NCI-H2107 treated with DMSO at 0.1 percent for 48 hours (cell line): ENCODE data around the gene MFSD12.

ENCODE experiments used
- DNase-seq: peaks from one replicate; lab custom pipeline; 2025; ENCODE audit not compliant: unreplicated experiment; lab: John Stamatoyannopoulos, UW

MFSD12 gene

GRCh38 chr19:3563709-3564524 lies 6.5 kb upstream of the MFSD12 start:
- DNase-seq, result no peak

GRCh38 chr19:3556978-3557460 lies 367 bp downstream of the MFSD12 start:
- no peak for DNase-seq

GRCh38 chr19:3556423-3556977 lies 886 bp downstream of the MFSD12 start:
- DNase-seq, result no peak

DNA sequence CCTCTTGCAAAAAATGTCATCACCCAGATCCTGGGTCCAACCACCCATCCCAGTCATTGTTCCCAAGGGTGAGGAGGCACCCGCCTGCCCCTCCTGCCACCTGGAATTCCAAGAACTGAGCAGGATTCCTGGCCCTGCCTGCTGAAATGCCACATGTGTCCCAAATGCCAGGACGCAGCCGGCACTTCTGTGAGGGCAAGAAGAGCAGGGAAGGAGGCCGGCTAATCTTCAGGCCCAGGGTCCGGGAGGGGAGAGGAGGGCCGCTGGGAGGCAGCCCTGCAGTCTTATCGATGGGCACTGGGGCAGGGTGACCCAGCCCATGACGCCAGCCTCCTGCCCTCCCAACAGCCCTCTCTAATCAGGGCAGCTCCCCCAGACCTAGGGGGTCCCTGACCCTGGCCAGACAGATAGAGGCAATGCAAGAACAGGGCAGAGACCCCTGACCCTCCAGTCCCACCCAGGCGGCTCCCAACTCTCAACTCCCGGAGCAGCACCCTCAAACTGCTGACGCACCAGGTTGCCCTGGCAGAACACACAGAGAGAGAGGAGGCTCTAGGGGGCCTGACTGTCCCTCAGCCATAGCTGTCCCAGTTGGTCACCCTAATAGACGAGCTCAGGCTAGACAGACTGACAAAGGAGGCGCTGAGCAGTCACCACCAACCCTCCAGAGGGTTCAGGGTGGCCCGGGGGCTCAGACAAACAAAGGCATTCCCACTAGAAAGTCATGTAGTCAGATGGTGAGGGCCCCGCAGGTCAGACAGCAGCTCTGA lies 1.5 kb downstream of the MFSD12 start:
- DNase-seq, result no peak

DNA sequence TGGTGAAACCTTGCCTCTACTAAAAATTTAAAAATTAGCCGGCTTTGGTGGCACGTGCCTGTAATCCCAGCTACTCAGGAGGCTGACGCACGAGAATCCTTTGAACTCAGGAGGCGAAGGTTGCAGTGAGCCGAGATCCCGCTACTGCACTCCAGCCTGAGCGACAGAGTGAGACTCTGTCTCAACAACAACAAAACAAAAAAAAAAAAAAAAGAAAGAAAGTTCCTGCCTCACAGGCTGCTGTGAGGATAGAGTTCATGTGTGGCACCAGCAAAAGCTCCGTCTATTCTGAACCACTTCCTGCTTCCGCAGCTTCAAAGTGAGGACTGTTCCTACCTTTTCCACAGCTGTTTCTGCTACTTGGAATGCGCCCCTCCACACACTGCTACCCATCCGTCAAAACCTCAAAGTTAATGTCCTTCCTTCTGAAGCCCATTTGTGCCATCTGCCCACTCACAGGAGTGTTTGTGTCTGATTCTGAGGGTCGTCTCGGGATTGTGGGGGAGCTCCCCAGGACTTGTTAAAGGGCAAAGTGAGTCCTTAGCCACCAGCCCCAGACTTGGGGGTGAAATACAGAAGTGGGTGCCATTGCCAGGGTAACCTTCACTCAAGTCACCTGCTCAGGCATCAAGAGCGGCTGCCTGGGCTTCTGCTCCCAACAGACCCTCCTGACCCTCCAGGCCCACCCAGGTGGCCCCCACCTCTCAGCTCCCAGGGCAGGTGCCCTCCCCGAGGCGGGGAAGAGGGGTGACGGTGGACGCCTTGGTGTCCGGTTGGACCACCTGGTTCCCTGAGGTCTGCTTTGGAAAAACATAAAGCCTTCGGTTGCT lies 2.9 kb downstream of the MFSD12 start:
- no peak for DNase-seq

DNA sequence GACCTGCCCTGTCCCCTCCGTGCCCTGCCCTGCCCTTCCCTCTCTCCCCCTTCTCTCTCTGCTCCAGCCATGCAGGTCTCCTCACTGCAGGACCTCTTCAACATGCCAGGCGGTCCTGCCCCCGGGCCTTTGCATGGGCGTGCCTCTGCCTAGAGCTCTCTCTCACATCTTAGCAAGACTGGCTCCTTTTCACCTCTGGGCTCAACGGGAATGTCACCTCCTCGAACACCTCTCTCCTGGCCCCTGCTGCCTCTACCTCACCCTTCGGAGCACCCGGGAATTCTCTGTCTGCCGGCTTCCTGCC lies 5.6 kb downstream of the MFSD12 start:
- no peak for DNase-seq

DNA sequence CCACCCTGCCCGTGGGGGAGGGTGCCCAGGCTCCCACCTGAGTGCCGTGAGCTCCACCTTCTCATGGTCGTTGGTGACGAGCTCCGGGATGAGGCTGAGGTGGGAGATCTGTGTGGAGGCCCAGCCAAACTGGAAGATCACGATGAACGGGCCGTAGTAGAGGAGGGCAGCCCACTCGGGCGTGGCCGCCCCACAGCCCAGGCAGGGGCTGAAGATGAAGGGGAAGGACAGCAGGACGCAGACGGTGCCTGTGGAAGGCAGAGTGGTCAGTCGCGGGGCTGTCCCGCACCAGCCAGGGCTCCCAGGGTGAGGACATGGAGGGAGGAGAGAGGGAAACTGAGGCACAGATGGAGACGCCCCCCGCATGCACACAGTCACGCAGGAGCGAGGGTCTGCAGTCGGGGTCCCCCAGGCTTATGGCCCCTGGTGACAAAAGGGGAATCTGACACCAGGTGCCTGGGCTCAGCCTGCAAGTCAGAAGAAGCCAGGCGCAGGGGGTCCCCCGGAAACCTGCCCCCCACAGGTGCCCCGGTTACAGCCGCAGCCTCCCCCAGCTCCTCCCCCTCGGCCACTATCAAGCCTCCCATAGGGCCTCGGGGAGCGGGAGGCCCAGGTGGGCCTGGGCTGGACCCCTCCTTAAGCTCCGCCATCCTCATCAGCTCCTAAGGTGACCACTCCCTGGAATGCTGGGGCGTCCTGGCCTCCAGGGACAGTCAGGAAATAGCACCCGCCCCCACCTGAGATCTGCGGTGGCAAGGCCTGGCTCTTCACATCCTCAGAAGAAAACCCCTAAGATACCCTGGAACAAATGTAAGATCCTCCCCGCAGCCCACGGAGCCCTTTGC lies 6.2 kb downstream of the MFSD12 start:
- DNase-seq, result no peak

GRCh38 chr19:3549816-3550215 lies 7.6 kb downstream of the MFSD12 start:
- no peak for DNase-seq

GRCh38 chr19:3548606-3549005 lies 8.8 kb downstream of the MFSD12 start:
- no peak for DNase-seq

- no peak for DNase-seq
These were observed 9.6 kb downstream of the MFSD12 start for GRCh38 chr19:3547767-3548282.

DNA sequence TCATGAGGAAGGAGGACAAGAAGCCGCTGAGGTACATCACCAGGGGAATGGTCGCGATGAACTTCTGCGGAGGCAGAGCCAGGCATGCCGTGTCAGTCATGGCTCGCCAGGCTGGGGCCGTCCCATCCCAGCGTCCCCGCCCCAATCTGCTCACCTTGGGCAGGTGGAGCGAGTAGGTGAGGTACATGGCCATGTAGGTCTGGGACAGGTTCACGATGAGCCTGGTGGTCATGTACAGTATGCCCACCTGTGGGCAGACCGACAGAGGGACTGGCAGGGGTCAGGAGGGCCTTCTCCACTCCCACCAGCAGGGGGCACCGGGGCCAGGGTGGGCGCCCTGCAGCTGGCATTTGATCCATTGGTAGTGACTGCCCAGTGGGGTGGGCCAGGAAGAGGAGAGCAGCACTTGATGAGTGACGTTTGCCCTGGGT lies 10.1 kb downstream of the MFSD12 start:
- no peak for DNase-seq

- DNase-seq, result no peak
These were observed 11.3 kb downstream of the MFSD12 start for GRCh38 chr19:3546119-3546518.

DNA sequence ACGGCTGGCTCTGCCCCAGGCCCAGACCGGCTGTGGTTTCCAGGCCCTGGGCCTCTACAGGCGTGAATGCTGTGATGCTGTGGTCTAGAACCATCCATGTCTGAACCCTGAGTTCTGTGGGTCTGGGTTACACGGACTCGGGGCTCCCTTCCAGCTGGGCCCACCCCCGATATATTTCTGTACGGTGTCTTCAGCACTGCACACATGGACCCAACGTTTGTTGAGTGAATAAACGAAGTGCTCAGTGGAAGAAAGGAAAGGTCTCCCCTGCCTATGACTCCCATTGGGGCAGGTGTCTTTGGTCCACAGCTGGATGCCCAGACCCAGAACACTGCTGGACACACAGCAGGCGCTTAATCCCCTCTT lies 11.7 kb downstream of the MFSD12 start:
- no peak for DNase-seq

- no peak for DNase-seq
These were observed 12.4 kb downstream of the MFSD12 start for GRCh38 chr19:3544742-3545668.

DNA sequence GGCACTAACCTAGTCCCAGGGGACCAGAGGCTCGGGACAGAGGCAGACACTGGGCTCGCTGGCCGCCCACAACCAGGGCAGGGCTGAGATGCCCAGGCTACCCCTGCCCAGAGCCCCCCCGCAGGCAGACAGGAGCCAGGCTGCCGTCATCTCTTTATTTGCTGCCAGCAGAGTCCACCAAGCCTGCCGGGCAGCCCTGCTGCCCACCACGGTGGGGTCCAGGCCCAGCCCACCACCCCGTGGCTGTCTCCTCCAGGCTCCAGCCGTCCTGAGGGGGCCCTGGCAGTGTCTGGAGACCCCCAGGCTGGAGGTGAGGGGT lies 13.4 kb downstream of the MFSD12 start:
- DNase-seq, result no peak

DNA sequence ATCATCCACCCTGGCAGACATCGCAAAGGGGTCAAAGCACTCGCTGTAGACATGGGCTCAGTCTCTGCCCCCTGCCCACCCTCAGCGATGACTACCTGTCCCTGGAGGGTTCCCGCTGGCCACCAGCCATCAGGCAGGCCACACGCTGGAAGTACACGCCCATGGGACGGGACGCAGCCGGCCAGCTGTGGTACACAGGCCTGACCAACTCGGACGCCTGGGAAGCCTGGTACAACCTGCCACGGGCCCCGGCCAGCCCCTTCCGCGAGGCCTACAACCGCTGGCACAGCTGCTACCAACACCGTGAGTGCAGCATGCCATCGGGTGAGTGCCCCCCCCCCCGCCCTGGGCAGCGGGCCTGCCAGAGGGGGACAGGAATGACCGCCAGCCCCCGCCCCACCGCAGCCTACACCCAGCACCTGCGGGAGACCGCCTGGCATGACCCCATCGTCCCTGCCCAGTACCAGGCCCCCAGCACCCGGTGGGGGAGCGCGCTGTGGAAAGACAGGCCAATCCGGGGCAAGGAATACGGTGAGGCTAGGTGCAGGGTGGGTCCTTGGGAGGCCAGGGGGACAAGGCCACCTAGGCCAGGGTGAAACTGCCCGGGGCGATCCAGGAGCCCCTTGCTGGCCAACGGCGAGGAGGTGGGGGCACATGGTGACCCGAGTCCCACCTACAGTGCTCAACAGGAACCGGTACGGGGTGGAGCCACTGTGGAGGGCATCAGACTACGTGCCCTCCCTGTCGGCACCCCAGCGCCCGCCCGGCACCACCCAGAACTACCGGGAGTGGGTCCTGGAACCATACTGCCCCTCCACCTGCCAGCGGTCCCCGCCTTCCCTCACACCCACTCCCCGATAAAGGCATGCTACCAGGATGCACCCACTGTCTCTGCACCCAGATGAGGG lies 14.0 kb downstream of the MFSD12 start:
- no peak for DNase-seq

DNA sequence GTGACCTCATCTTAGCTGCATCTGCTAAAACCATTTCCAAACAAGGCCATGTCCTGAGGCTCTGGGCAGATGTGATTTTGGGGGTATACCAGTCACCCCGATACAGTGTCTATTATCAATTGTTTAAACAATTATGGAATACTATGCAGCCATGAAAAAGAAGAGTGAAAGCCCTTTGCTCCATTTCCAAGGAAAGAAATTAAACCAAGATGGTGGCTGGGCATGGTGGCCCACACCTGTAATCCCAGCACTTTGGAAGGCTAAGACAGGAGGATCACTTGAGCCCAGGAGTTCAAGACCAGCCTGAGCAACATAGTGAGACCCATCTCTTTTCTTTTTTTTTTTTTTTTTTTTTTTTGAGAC lies 17.6 kb downstream of the MFSD12 start:
- no peak for DNase-seq
